ENCODE results near the gene FLG2. TPM values are rescaled to one million over a fixed set of nuclear protein-coding genes. Genes with fewer than 3 reads are reported as not detected.

FLG2 gene
- total RNA-seq (ENCODE audit: low replicate concordance): not detected in 2 replicates

GRCh38 chr1:152359906-152360305 is at the start of gene FLG2:
Gene FLG2 (minus strand): TSS chr1:152360006. CDS start chr1:152358884, 1,122 bp downstream.
- TF ChIP-seq CTCF (IDR thresholded peaks at IDR 0.05; ENCODE audit: insufficient read depth, low read length): no peak
- no peak within 1 kb of the TSS for H3K4me3 ChIP-seq (ENCODE audit: low read depth, low read length)
- no peak for DNase-seq (ENCODE audit: low read depth)

DNA sequence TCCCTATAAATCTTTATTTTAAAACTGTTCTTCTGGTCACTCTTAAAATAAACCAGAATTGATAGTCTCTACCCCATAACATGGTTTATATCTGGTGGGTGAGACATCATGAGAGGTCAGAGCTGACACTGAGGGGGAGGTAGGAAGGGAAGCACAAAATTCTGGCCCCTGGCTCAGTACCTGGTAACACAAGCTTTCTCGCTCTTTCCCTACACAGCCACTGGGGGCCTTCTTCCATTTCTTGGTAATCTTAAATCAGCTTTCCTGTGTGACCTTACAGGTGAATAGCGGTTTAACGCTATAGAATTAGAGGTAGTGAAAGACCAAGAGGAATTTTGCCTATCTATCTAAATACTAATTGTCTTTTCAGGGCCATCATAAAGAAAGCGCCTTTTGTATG is 48.9 kb upstream of the FLG2 start:
- no peak for TF ChIP-seq CTCF (IDR thresholded peaks at IDR 0.05; ENCODE audit: insufficient read depth, low read length)
- DNase-seq (ENCODE audit: low read depth): no peak
- no peak overlapping the region for H3K4me3 ChIP-seq (ENCODE audit: low read depth, low read length)

DNA sequence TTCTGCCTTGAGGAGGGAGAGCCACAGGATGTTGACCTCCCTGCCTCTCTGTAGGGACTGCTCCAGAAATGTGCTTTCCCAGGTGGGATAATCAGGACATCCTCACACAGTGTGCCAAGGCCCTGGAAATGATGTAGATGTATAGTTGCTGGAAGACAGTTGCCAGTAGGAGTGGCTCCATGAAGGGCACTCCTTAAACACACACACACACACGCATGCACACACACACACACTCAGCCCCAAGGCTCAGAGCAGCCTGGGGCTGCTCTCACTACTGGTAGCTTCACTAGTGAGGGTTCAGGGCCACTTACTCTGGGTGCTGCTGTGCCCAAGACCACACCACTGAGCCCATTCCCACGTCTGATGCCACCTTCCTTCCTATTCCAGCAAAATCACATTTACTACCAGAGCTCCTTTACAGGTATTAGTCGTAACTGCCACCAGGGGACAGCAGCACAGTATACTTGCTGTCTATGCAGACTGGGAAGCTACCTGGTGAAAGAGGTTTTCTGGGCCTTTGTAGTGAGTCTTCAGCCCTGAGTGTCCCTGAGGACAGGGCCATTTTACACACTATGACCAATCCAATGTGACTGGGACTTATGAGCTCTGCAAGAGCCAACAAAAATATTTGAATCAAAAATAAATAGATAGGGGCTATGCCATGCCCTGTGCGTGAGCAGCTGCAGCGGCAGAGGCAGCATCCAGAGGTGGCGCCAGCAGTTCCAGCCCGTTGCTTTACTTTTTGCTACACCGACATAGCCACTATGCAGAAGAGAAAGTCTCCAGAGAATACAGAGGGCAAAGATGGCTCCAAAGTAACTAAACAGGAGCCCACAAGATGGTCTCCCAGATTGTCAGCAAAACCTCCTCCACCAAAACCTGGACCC is 39.2 kb upstream of the FLG2 start:
- peak; percentile 41 for TF ChIP-seq CTCF (IDR thresholded peaks at IDR 0.05; ENCODE audit: insufficient read depth, low read length)
- H3K4me3 ChIP-seq (ENCODE audit: low read depth, low read length): no peak overlapping the region
- peak; percentile 22 for DNase-seq (ENCODE audit: low read depth)

DNA sequence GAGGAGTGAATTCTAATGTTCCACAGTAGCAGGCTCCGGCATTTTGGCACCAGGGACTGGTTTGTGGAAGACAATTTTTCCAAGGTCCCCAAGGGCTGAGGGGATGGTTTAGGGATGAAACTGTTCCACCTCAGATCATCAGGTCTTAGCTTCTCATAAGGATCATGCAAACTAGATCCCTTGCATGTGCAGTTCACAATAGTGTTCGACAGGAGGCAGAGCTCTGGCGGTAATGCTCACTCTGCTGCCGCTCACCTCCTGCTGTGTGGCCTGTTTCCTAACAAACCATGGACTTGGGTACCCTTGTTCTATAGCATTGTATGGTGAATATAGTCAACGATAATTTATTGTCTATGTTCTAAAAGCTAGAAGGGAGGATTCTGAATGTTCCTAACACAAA is 37.7 kb upstream of the FLG2 start:
- TF ChIP-seq CTCF (IDR thresholded peaks at IDR 0.05; ENCODE audit: insufficient read depth, low read length): no peak

DNA sequence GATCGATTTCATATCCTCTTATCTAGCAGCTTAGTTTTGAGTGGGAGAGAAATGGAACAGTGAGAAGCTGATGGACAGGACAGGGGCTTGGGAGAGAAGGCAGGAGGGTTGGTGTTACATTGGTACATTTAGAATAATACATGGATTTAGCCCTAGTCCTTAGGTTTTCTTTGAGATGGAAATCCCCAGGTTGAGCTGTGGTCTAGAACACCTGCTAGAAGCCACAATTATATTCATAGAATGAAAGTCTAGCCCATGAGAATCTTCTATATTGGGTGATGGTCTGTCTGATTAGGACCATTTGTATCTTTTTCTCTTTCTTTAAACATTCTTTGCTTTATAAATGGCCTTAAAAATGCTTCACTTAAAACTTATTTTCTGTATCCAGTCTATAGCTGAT is 34.3 kb upstream of the FLG2 start:
- TF ChIP-seq CTCF (IDR thresholded peaks at IDR 0.05; ENCODE audit: insufficient read depth, low read length): no peak
- no peak overlapping the region for H3K4me3 ChIP-seq (ENCODE audit: low read depth, low read length)
- no peak for DNase-seq (ENCODE audit: low read depth)

More for the DNA sequence above, 37.7 kb upstream of the FLG2 start:
- H3K4me3 ChIP-seq (ENCODE audit: low read depth, low read length): no peak overlapping the region
- DNase-seq (ENCODE audit: low read depth): no peak

DNA sequence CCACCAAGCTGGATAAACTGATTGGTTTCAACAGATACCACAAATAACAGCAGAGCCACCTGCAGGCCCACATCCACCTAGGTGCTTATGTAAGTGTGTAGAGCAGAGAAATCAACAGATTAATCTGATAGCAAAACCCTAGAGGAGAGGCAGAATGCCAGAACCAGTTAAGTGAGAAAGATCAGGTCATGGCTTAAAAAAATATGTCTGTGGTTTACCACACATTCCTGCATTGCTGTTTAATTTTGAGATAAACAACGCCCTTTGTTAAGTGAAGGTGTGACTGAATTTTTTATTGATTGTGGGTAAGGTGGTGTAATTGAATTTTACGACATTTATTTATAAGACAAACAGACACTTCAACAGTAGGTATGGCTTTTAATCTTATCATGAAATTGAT is 33.1 kb upstream of the FLG2 start:
- no peak for TF ChIP-seq CTCF (IDR thresholded peaks at IDR 0.05; ENCODE audit: insufficient read depth, low read length)
- no peak overlapping the region for H3K4me3 ChIP-seq (ENCODE audit: low read depth, low read length)
- DNase-seq (ENCODE audit: low read depth): no peak

Data from fibroblast of the aortic adventitia (primary cell).